Suprapubic skin (tissue), 4 donors: ENCODE measurements around the gene ALPG. TPM values are rescaled to one million over a fixed set of nuclear protein-coding genes. Genes with fewer than 3 reads are reported as not detected.
A peak's percentile ranks its signal among the peaks of the same experiment; 100 is the strongest.

Experiments
- DNase-seq, 2 donors: peaks; one replicate each; pipeline ENCODE4 v3.0.0-alpha.2; 2019; ENCODE audit warnings: low spot score in 2 of 2
- H3K27ac ChIP-seq: fragments of 200-600 bp; sonication (generic); one replicate; pipeline ENCODE4 v1.5.1; 2019
- H3K27me3 ChIP-seq: fragments of 200-600 bp; sonication (generic); one replicate; pipeline ENCODE4 v1.5.1; 2019
- H3K36me3 ChIP-seq: fragments of 200-600 bp; sonication (generic); one replicate; pipeline ENCODE4 v1.5.1; 2019
- H3K4me1 ChIP-seq: fragments of 200-600 bp; sonication (generic); one replicate; pipeline ENCODE4 v1.5.1; 2019
- H3K4me3 ChIP-seq: fragments of 200-600 bp; sonication (generic); one replicate; pipeline ENCODE4 v1.5.1; 2019; ENCODE audit warnings: mild to moderate bottlenecking
- H3K9me3 ChIP-seq: fragments of 200-600 bp; sonication (generic); one replicate; pipeline ENCODE4 v1.5.1; 2019
- CTCF ChIP-seq, 2 donors: fragments of 200-600 bp in 1 of 2; fragments of 450-650 bp in 1 of 2; sonication (generic) in 1 of 2; IDR thresholded peaks; one replicate each; pipeline ENCODE4 v1.5.1; 2016 to 2019; ENCODE audit warnings: antibody characterized with exemption in 2 of 2, mild to moderate bottlenecking in 1 of 2, moderate library complexity in 1 of 2
- EP300 ChIP-seq: sonication (generic); formaldehyde crosslinking; IDR thresholded peaks from one replicate; pipeline ENCODE4 v1.6.1; 2017; ENCODE audit warnings: antibody characterized with exemption
- POLR2A ChIP-seq, 2 donors: fragments of 450-650 bp; IDR thresholded peaks; one replicate each; pipeline ENCODE4 v1.6.1; 2017; ENCODE audit warnings: antibody characterized with exemption in 2 of 2, mild to moderate bottlenecking in 2 of 2, moderate library complexity in 2 of 2
- POLR2AphosphoS5 ChIP-seq, 3 donors: sonication (generic); formaldehyde crosslinking; IDR thresholded peaks; one replicate each; pipeline ENCODE4 v1.6.1; 2017; ENCODE audit warnings: antibody characterized with exemption in 3 of 3
- WGBS: methylation state at CpG from one replicate; pipeline ENCODE4 v1.1.5; 2018; 5-methylcytosine and 5-hydroxymethylcytosine counted together
- total RNA-seq, 4 donors: library from RNA; depleted of rRNA; stranded (reverse); fragments of >200 nt; gene quantifications; one replicate each; pipeline ENCODE4 v1.1.0, GENCODE V29; 2016

The ALPG gene
- total RNA-seq, 4 donors from 2014 or later, result not detected

DNA sequence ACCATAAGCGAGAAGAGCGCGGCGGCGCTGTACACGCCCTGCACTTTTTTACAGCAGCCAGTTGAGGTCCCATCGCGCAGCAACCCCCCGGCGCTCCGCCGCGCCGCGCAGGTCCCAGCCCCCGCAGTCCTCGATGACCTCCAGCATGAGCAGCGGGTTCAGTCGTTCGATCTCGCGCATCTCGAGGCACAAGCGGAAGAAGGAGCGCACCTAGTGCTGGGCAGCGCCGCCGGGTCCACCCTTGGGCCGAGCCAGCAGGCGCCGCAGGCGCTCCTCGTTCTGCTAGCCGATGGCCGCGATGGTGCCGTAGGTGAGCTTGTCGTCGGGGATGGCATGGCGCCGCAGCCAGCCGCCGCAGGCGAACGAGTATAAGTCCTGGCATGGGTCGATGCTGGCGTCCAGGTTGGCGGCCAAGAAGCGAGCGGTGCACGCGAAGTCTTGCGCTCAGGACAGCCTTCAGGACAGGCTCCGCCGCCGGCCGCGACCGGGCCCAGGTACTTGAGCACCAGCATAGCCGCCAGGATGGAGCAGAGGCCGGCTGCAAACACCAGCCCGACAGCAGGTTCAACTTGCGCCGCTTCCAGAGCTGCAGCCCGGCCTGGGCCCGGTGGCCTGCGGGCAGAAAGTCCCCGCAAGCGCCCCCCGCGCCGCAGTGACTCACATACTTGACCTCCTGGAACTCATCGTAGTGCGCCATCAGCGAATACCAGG is 19.7 kb upstream of the ALPG start:
- peaks cover 29% of the 10 kb centered on the region for H3K4me1 ChIP-seq
- H3K27me3 ChIP-seq, result peaks cover 93% of the 10 kb centered on the region
- WGBS, result 14% methylated on average over 50 of the region's 75 CpGs
- TF ChIP-seq POLR2A (IDR thresholded peaks at IDR 0.05) (no peak), EP300 (no peak), POLR2AphosphoS5 (IDR thresholded peaks at IDR 0.05) (no peak), CTCF (IDR thresholded peaks at IDR 0.05) (no peak)
- DNase-seq, result no peak
- no peaks in the 10 kb centered on the region for H3K9me3 ChIP-seq
- H3K27ac ChIP-seq, result no peak overlapping the region
- peak overlapping the region; percentile 20 for H3K4me3 ChIP-seq
- no peaks in the 10 kb centered on the region for H3K36me3 ChIP-seq

DNA sequence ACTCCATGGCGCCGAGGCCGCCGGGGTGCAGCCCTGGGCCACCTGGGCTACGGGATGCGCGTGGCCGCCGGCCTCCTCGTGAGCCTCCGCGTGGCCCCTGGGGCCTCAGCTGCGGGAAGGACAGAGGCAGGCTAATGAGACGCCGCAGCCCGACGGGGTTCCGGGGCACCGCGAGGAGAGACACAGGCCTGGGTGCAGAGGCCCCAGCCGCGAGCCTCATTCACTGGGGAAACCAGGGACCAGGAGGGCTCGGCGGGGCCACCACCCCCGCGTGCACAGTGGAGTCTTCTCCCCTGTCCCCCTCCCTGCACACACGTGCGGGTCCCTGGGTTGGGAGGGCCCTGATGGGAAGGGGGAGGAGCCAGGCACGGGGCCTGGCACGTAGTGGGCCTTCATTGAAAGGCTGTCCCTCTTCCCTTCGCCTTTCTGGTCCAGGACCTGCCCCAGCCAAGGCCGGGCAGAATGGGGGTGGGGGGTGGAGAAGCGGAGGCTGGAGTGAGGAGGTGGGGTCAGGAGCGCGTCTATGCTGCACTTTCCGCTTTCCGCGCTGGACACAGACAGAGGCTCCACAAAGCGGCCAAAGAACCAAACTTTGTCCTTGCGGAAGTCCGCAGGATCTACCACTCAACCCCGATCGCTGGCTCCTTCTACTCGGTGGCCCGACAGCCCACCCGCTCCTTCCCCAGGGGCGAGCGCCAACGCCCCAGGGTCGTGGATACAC is 19.0 kb upstream of the ALPG start:
- Histone ChIP-seq H3K9me3 (no peaks in the 10 kb centered on the region), H3K36me3 (no peaks in the 10 kb centered on the region), H3K4me3 (no peak overlapping the region), H3K27ac (no peak overlapping the region), H3K4me1 (peaks cover 29% of the 10 kb centered on the region), H3K27me3 (peaks cover 90% of the 10 kb centered on the region)
- TF ChIP-seq POLR2AphosphoS5 (IDR thresholded peaks at IDR 0.05), result no peak
- WGBS, result 19% methylated on average over 6 of the region's 50 CpGs
- DNase-seq, result no peak

GRCh38 chr2:232388324-232388891 is 18.2 kb upstream of the ALPG start:
- peaks cover 82% of the 10 kb centered on the region for H3K27me3 ChIP-seq
- no peak overlapping the region for H3K27ac ChIP-seq
- TF ChIP-seq POLR2A (IDR thresholded peaks at IDR 0.05) (no peak), POLR2AphosphoS5 (IDR thresholded peaks at IDR 0.05) (no peak), CTCF (IDR thresholded peaks at IDR 0.05) (no peak), EP300 (no peak)
- H3K4me3 ChIP-seq, result no peak overlapping the region
- no peaks in the 10 kb centered on the region for H3K9me3 ChIP-seq
- H3K36me3 ChIP-seq, result no peaks in the 10 kb centered on the region
- no peak for DNase-seq
- H3K4me1 ChIP-seq, result peaks cover 29% of the 10 kb centered on the region
- WGBS, result 16% methylated on average over 14 of the region's 42 CpGs

GRCh38 chr2:232389327-232389726 is 17.3 kb upstream of the ALPG start:
- Histone ChIP-seq H3K36me3 (no peaks in the 10 kb centered on the region), H3K9me3 (no peaks in the 10 kb centered on the region), H3K4me1 (peaks cover 29% of the 10 kb centered on the region), H3K4me3 (no peak overlapping the region), H3K27ac (no peak overlapping the region), H3K27me3 (peaks cover 73% of the 10 kb centered on the region)
- TF ChIP-seq POLR2A (IDR thresholded peaks at IDR 0.05) (no peak), EP300 (no peak), CTCF (IDR thresholded peaks at IDR 0.05) (no peak), POLR2AphosphoS5 (IDR thresholded peaks at IDR 0.05) (no peak)
- 55% methylated on average over 6 of the region's 6 CpGs for WGBS
- no peak for DNase-seq

GRCh38 chr2:232390661-232391060 is 16.0 kb upstream of the ALPG start:
- WGBS, result 32% methylated on average over 3 of the region's 3 CpGs
- TF ChIP-seq EP300 (no peak), POLR2AphosphoS5 (IDR thresholded peaks at IDR 0.05) (no peak), CTCF (IDR thresholded peaks at IDR 0.05) (no peak), POLR2A (IDR thresholded peaks at IDR 0.05) (no peak)
- Histone ChIP-seq H3K9me3 (no peaks in the 10 kb centered on the region), H3K4me1 (peaks cover 29% of the 10 kb centered on the region), H3K36me3 (no peaks in the 10 kb centered on the region), H3K4me3 (no peak overlapping the region), H3K27me3 (peaks cover 61% of the 10 kb centered on the region), H3K27ac (no peak overlapping the region)
- DNase-seq, result no peak
